Activated naive CD4-positive, alpha-beta T cell treated with anti-CD3 and anti-CD28 coated beads, Interleukin-2, amount 50 U/mL, for 72 hours (primary cell): ENCODE results near the gene CCDC40. TPM values are rescaled to one million over a fixed set of nuclear protein-coding genes. Genes with fewer than 3 reads are reported as not detected.

ENCODE experiments used
- ATAC-seq, 2 donors: fragments of 150-1000 bp; cut with Tn5 transposase; 2 replicates each; pipeline ENCODE4 v1.10.0; 2021; ENCODE audit warnings: mild to moderate bottlenecking in 2 of 2, moderate library complexity in 2 of 2
- DNase-seq, 2 donors: peaks; one replicate each; pipeline ENCODE4 v3.0.0; 2021 to 2022; ENCODE audit warnings: low spot score in 2 of 2
- H3K27ac Mint-ChIP-seq, 2 donors: one replicate each; pipeline ENCODE4 v1.8.0; 2022; ENCODE audit warnings: mild to moderate bottlenecking in 2 of 2, mixed read lengths in 2 of 2
- H3K36me3 Mint-ChIP-seq, 2 donors: one replicate each; pipeline ENCODE4 v1.8.0; 2022; ENCODE audit warnings: mixed read lengths in 2 of 2
- H3K9me3 Mint-ChIP-seq, 2 donors: one replicate each; pipeline ENCODE4 v1.8.0; 2022; ENCODE audit warnings: mixed read lengths in 2 of 2
- total RNA-seq, 2 donors: library from RNA; stranded (reverse); gene quantifications; one replicate each; pipeline ENCODE4 v1.2.3, GENCODE V29; 2022

The CCDC40 gene
- total RNA-seq, 2 donors from 2014 or later, result 0.45 to 0.50 TPM

DNA sequence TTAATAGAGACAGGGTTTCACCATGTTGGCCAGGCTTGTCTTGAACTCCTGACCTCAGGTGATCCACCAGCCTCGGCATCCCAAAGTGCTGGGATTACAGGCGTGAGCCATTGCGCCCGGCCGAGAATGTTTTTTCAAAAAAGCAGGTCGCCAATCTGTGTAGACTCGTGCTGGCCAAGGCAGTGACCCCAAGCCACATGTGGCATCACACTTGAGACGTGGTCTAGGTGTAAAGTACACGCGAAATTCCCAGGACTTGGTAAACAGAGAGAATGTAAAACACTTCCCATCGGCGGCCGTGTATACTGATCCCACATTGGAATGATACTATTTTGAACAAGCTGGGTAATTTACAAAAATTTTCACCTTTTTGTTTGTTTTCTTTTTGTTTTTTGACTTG is 41.8 kb upstream of the CCDC40 start:
- Mint-ChIP-seq H3K27ac (peak overlapping the region in 1 of 2 donors; percentile 96), H3K9me3 (no peaks in the 10 kb centered on the region), H3K36me3 (no peaks in the 10 kb centered on the region)
- no peak for ATAC-seq
- DNase-seq, result no peak

- DNase-seq (no peak), ATAC-seq (no peak)
- Mint-ChIP-seq H3K36me3 (no peaks in the 10 kb centered on the region), H3K9me3 (no peaks in the 10 kb centered on the region), H3K27ac (peak overlapping the region in 1 of 2 donors; percentile 96)
Observed at GRCh38 chr17:79995696-79996095, 40.7 kb upstream of the CCDC40 start.

DNA sequence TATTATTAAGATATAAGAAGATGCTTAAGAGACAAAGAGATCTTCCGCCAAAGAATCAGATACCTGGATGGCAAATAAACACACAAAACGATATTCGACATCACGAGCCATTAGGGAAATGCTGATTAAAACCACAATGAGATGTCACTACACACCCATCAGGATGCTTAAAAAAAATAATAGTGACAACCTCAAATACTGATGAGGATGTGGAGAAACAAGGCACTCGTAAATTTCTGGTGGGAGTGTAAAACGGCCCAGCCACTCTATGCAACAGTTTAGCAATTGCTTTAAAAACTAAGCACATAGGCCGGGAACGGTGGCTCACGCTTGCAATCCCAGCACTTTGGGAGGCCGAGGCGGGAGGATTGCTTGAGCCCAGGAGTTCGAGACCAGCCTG is 40.2 kb upstream of the CCDC40 start:
- Mint-ChIP-seq H3K27ac (peak overlapping the region; percentile 95 to 96), H3K9me3 (no peaks in the 10 kb centered on the region), H3K36me3 (no peaks in the 10 kb centered on the region)
- DNase-seq (no peak), ATAC-seq (no peak)

DNA sequence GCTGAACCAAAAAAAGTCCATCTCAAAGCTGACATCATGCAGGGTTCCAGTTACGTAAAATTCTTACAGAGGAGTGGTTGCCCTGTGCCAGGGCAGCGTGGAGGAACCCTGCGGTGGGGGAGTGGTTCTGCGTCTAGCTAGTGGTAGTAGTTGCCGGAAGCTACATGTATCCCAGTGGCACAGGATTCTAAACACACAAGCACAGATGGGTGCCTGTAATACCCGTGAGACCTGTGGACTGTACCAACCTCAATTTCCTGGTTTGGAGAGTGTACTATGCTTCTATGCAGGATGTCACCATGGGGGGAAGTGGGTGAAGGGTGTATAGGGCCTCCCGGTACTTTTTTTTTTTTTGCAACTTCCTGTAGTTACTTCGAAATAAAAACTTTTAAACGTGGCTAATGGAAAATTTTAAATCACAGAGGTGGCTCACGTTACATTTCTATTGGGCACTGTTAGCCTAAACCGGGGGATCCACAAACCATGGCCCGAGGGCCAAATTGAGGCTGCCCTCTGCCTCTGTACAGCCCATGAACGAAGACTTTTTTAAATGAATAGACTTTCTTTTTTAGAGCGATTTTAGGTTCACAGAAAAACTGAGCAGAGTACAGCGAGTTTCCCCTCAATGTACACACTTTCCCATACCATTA is 39.3 kb upstream of the CCDC40 start:
- ATAC-seq (peak; percentile 91), DNase-seq (peak; percentile 58 to 76)
- peak overlapping the region; percentile 95 to 96 for H3K27ac Mint-ChIP-seq
- no peaks in the 10 kb centered on the region for H3K36me3 Mint-ChIP-seq
- no peaks in the 10 kb centered on the region for H3K9me3 Mint-ChIP-seq

- H3K27ac Mint-ChIP-seq, result no peak overlapping the region
- ATAC-seq (no peak), DNase-seq (no peak)
- no peaks in the 10 kb centered on the region for H3K9me3 Mint-ChIP-seq
- H3K36me3 Mint-ChIP-seq, result no peaks in the 10 kb centered on the region
Observed at GRCh38 chr17:80000136-80000535, 36.3 kb upstream of the CCDC40 start.

DNA sequence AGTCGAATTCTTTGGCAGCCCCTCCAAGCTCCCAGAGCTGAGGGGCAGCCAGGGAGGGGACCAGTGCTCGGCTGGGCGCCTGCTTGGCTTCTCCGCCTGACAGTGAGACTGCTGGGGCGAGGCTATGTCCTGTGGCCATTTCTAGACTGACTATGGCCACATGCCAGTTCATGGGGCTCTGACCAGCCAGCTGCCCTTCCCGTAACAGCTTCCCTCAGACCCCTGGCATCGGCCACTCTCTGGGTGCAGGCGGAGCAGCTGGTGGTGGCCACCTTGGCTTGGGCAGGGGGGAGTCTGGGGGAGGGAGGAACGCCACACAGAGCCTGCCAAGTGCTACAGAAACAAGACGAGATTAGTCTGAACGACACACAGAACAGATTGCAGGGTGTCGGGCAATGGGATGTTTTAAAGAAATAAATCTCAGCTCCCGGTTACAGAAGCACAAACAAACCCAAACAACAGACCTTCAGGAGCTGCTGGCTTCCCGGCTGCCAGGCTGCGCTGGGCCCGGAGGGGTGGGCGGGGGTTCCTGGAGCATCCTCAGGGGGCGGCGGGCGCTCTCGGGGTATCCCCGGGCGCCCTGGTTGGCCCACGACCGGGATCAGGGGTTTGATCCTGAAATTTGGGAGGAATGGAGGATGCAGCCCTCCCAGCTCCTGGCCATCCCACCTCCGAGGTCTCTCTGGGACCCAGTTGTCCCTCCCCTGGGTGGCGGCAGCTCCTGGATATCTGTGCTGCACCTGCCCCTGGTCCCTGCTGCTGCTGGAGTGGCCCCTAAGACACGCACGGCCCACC is 35.3 kb upstream of the CCDC40 start:
- Mint-ChIP-seq H3K9me3 (no peaks in the 10 kb centered on the region), H3K27ac (no peak overlapping the region), H3K36me3 (no peaks in the 10 kb centered on the region)
- no peak for ATAC-seq
- no peak for DNase-seq

DNA sequence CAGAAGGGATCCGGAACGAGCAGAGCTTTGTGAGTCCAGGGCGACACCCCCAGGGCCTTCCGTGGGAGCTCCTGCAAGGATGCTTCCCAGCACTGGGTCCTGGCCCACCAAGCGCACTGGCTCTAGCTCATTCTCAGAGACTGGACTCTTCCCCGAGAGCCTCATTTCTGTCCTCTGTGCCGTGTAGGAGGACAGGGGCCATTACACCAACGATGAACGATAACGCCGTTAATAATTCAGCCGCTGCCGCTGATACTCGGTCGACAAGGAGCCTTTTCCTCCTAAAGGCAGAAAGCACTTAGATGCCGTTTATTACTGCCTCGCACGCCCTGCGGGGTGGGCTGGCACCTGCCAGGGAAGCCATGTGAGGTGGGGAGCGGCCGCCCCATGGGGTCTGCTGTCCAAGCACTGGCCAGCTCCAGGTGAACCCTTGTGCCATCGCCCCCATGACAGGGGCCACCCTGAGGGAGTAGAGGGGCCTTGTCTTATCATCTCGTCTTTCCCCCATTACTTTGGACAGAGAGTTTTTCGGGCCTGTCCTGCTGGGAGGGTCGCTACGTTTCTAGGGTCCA is 34.3 kb upstream of the CCDC40 start:
- DNase-seq (no peak), ATAC-seq (no peak)
- H3K36me3 Mint-ChIP-seq, result no peaks in the 10 kb centered on the region
- H3K27ac Mint-ChIP-seq, result no peak overlapping the region
- no peaks in the 10 kb centered on the region for H3K9me3 Mint-ChIP-seq

DNA sequence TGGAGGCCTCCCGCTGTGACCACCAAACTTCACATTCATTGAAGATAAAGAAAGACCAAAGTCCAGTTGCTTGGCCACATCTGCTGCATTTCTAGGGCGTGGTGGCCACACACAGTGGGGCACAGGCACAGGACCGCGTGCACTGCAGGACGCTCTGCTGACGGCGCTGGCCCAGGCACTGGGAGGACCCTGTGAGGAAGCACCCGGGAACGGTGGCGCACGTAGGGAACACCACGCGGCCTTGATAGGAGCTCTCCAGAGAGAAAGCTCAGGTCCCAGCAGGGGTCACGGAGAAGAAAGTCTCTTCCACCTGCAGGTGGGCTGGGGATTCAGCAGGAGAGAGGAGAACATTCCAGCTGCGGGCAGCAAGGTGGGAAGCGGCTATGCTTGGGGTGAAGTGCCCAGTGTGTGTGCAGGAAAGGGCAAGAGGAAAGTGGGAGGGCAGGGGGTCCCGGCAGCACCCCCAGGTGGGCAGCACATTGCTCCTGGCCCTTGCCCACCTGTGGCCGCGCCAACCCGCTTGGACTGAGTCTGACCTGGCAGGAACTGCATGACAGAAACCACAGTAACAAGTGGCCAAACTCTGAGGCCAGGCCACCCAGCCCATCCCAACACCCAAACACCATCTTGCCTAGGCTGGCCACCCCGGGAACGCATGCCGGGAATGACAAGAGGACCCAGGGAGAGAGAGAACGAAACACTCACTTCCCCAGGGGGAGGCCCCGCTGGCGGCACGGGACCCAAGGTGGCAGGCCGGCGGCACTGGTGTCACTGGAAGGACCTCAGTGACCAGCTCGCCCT is 33.6 kb upstream of the CCDC40 start:
- ATAC-seq (no peak), DNase-seq (no peak)
- Mint-ChIP-seq H3K9me3 (no peaks in the 10 kb centered on the region), H3K36me3 (no peaks in the 10 kb centered on the region), H3K27ac (no peak overlapping the region)

DNA sequence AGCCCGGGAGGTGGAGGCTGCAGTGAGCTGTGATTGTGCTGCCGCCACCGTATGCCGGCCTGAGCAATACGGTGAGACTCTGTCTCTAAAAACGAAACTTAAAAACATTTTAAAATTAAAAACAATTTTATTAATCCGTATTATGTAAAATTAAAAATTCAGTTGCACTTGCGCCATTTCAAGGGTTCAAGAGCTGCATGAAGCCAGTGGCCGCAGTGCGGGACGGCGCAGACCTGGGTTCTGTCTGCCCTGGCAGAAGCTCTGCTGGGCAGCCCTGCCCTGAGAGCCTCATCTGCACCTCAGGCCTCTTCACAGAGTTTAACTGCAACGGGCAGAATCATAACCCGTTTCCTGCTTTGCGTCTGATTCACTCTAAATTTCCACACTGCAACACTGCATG is 32.5 kb upstream of the CCDC40 start:
- ATAC-seq (no peak), DNase-seq (no peak)
- Mint-ChIP-seq H3K36me3 (no peaks in the 10 kb centered on the region), H3K27ac (no peak overlapping the region), H3K9me3 (no peaks in the 10 kb centered on the region)

DNA sequence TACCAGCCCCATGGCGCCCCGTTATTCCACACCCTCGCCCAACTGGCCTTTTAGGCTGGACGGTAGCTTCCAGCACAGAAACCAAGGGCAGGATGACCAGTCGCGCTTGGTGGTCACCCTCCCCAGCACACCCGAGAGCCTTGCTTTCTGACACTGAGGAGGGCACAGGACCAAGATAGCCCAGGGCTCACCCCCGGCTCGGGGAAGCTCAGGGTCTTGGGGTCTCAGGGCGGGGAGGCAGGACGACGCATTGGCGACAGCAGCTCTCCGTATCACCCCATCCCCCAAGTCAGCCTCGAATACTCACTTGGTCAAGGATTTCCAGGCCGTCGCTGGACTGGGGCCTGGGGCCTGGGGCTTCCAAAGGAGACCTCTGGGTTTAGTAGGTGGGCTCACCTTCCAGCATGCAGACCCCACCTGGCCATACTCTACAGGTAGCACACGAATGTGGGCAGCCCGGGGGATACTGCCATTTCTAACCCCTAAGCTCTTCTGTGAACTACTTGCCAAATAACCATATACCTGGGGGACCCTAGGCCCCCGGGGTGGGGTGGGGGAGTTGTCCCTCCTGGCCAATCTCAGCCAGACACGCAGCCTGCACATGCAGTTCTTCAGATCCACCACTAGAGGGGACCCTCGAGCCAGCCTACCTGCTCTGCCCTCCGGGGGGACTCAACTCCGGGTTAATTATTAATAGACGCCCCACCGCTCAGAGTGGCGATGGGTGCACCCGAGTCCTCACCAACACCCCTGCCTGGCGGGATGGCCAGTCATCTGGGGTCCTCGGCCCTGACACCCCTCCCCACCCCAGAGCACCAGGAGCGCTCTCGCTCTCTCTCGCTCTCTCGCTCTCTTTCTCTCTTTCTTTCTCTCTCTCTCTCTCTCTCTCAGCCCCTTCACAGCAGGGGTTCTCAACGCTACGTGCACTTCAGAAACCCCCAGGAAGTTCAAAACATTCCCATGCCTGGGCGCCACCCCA is 30.8 kb upstream of the CCDC40 start:
- DNase-seq (peak in 1 of 2 donors; percentile 75), ATAC-seq (peak; percentile 64 to 74)
- Mint-ChIP-seq H3K36me3 (no peaks in the 10 kb centered on the region), H3K9me3 (no peaks in the 10 kb centered on the region), H3K27ac (peak overlapping the region in 1 of 2 donors; percentile 11)

GRCh38 chr17:80006339-80006720 is 30.1 kb upstream of the CCDC40 start:
- Mint-ChIP-seq H3K36me3 (no peaks in the 10 kb centered on the region), H3K9me3 (no peaks in the 10 kb centered on the region), H3K27ac (peak overlapping the region in 1 of 2 donors; percentile 11)
- ATAC-seq (no peak), DNase-seq (no peak)

- Mint-ChIP-seq H3K9me3 (no peaks in the 10 kb centered on the region), H3K27ac (no peak overlapping the region), H3K36me3 (no peaks in the 10 kb centered on the region)
- ATAC-seq, result no peak
- no peak for DNase-seq
Observed at GRCh38 chr17:80006811-80007752, 29.4 kb upstream of the CCDC40 start.

- Mint-ChIP-seq H3K9me3 (no peaks in the 10 kb centered on the region), H3K36me3 (no peaks in the 10 kb centered on the region), H3K27ac (no peak overlapping the region)
- no peak for ATAC-seq
- no peak for DNase-seq
Observed at GRCh38 chr17:80007939-80008338, 28.5 kb upstream of the CCDC40 start.

- ATAC-seq, result peak; percentile 88
- H3K9me3 Mint-ChIP-seq, result no peaks in the 10 kb centered on the region
- no peaks in the 10 kb centered on the region for H3K36me3 Mint-ChIP-seq
- no peak overlapping the region for H3K27ac Mint-ChIP-seq
- peak; percentile 67 to 93 for DNase-seq
Observed at GRCh38 chr17:80008383-80008840, 28.0 kb upstream of the CCDC40 start.

DNA sequence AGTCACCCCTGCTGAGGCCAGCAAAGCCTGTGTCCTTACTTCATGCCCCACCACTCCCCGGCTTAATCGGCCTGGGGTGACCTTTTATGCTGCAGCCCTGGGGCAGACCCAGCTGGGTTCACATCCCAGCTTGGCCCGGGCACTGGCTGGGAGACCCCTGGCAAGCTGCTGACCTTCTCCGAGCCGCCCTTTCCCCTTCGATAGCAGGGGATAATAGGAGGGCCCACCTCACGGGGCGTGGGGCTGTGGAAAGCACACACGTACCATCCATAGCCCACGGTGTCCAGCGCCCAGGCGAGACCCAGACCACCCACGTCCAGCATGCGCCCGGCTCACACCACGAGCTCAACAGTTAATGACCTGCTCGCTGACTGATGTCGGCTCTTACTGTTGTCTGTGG is 27.6 kb upstream of the CCDC40 start:
- no peak for DNase-seq
- Mint-ChIP-seq H3K27ac (no peak overlapping the region), H3K36me3 (no peaks in the 10 kb centered on the region), H3K9me3 (no peaks in the 10 kb centered on the region)
- no peak for ATAC-seq
